LNCaP clone FGC (cell line): ENCODE results near the gene FHIT.

Source experiments
- DNase-seq: peaks from one replicate; pipeline ENCODE4 v3.0.0-alpha.2; 2011; ENCODE audit warnings: low read depth
- H3K4me3 ChIP-seq: 2 replicates; pipeline ENCODE4 v1.5.1; 2011; ENCODE audit warnings: mild to moderate bottlenecking, low read depth, low read length, control low read depth
- TF ChIP-seq, protein P1 (sequence below): IDR thresholded peaks from 2 replicates; pipeline ENCODE4 v1.5.1; 2012; ENCODE audit warnings: mild to moderate bottlenecking; ENCODE audit not compliant: control insufficient read depth, insufficient read depth; ENCODE audit errors: extremely low read depth

Gene FHIT

DNA sequence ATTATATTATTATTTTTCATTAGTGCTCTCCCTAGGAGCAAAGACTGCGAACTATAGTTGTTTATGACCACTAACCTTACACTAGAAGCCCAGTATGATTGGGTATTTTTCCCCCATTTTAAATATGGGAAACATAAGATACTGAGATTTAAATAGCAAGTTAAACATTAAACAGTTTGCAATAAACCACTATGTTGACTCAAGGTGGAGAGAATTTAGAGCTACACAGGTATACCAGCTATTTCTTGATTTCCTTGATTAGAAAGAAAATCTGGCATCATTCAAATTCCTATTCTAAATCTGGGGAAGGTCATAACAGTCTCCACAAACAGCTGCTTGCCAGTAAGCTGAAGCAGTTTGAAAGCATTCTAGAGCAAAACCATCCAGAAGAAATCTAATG, 1337.6 kb downstream of the FHIT start:
- TF ChIP-seq, protein P1, sequence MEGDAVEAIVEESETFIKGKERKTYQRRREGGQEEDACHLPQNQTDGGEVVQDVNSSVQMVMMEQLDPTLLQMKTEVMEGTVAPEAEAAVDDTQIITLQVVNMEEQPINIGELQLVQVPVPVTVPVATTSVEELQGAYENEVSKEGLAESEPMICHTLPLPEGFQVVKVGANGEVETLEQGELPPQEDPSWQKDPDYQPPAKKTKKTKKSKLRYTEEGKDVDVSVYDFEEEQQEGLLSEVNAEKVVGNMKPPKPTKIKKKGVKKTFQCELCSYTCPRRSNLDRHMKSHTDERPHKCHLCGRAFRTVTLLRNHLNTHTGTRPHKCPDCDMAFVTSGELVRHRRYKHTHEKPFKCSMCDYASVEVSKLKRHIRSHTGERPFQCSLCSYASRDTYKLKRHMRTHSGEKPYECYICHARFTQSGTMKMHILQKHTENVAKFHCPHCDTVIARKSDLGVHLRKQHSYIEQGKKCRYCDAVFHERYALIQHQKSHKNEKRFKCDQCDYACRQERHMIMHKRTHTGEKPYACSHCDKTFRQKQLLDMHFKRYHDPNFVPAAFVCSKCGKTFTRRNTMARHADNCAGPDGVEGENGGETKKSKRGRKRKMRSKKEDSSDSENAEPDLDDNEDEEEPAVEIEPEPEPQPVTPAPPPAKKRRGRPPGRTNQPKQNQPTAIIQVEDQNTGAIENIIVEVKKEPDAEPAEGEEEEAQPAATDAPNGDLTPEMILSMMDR: no peak
- no peak for DNase-seq
- no peak overlapping the region for H3K4me3 ChIP-seq

DNA sequence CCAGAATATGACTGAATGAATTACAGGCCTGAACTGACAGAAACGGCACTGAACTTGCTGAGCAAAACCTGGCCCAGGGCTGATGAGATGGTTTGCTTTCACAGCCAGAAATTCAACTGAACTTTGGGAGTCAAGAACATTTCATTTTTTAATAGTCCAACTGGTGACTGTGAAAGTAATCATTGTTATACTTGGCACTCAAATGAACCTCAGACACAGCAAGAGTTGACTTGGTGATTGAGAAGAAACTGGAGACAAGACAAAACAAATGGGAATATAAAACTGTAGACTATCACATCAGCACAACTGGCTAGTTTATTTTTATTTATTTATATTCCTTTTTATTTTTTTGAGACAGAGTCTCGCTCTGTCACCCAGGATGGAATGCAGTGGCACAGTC, 1342.6 kb downstream of the FHIT start:
- TF ChIP-seq, protein P1: no peak
- H3K4me3 ChIP-seq: no peak overlapping the region

DNA sequence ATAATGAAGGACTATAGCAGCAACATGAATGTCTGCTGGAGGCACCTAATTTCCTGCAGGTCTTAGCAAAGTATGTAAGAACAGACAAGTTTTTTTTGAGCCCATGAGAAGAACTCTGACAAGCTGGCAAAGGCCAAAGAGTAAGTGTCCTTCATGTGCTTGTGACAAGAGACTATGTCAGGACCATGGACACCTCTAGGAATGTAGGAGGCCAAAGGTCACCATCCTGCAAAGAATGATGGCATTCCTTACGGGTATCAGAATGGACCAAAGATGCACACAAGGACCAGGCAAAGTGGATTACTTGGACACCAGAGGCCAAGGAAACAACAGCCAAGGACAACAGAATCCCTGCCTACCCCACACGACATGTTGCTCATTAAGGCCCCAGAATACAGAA, 1343.0 kb downstream of the FHIT start:
- no peak for DNase-seq
- TF ChIP-seq, protein P1: no peak
- no peak overlapping the region for H3K4me3 ChIP-seq

More for the DNA sequence above, 1342.6 kb downstream of the FHIT start:
- DNase-seq: no peak

DNA sequence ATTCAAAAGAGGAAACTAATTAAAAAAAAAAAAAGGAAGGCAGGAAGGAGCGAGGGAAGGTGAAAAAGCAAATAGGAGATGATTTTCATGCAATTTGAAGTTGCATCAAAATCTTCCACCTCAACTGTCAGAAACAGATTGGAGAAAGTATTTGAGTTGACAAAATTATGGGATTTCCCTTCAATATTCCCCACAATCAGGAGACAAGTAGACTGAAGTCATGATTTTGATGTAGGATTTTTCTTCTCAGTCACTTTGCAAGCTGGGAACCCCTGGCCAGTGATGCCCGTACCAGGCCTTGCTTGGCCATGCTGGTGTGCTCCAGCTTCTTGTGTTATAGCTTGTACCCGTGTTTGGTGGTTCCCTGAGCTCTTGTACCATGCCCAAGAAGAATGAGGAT, 1347.0 kb downstream of the FHIT start:
- DNase-seq: no peak

DNA sequence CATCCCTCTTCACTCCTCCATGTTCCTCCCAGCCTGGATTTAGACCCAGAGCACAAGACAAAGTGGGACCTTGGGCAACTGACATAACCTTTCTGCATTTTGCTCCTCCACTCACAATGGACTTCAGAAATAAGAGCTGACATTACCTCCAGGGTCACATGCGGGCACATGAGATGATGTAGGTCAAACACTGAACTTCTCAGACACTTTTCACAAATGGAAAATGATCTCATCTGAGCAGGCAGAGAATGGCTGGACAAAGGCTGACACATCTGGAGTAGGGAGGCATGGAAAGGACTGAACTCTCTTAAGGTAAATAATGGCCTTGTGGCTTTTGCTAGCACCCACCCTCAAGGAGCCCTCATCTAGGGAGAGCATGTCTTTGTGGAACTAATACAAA, 1352.2 kb downstream of the FHIT start:
- DNase-seq: no peak
- no peak overlapping the region for H3K4me3 ChIP-seq
- TF ChIP-seq, protein P1: no peak

More for the DNA sequence above, 1347.0 kb downstream of the FHIT start:
- TF ChIP-seq, protein P1: no peak
- no peak overlapping the region for H3K4me3 ChIP-seq

DNA sequence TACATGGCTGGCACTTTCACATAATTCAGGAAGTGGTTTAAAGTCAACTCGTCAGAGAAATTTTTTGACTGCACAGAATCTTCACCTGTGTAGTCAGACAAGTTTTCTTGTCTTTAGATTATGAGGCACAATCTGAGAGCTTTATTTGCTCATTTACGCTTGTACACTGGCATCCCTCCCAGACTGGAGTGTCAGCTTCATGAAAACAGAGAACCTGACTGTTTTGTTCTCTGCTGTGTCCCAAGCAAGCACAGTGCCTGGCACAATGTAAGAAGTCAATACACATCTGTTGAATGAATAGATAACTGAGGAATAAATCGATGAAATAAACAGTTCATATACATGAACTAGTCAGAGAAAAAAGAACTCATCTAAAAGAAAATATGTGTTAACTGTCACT, 1355.3 kb downstream of the FHIT start:
- TF ChIP-seq, protein P1: no peak
- H3K4me3 ChIP-seq: no peak overlapping the region
- peak; percentile 39 for DNase-seq

DNA sequence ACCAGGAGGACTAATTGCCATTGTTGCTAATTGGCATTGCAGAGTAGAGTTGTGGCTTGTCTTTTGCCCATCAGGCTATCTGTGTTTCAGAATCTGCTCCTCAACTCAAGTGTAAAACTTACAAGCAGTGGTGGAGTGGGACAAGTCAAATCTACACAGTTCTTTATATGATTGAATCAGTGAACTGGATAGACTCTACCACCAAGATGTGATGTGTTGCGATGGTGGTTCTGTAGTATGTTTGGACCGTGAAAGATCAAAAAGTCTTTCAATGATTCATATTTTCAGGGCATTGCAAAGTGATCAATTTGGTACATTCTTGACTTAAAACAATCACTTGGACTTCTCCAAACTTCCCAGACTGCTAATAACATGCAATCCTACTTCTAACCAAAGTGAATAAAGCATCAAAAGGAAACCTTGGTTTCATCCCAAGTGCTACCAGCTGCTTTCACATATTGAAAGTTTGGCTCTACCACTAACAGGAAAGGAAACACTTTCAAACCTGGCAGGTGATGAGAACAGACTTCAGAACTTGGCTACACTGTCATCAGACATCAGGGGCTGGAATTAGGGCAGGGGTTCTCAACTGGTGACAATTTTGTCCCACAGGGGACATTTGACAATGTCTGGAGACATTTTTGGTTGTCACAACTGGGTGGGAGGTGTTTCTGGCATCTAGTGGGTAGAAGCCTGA, 1356.7 kb downstream of the FHIT start:
- no peak for DNase-seq
- TF ChIP-seq, protein P1: no peak
- H3K4me3 ChIP-seq: no peak overlapping the region
